Measurements from ENCODE around the gene NEDD9. TPM values are rescaled to one million over a fixed set of nuclear protein-coding genes. Genes with fewer than 3 reads are reported as not detected.

Gene NEDD9
- total and polyA plus RNA-seq, 4 donors = 7.5 to 16.8 (median 11.7) TPM

- no peak overlapping the region for H3K4me3 ChIP-seq (ENCODE audit: low read depth in 1 of 3, low read length in 3 of 3)
- H3K4me1 ChIP-seq (ENCODE audit: control insufficient read depth in 4 of 4, insufficient read depth in 4 of 4, low read length in 3 of 4) = peaks cover 0 to 7% (median 2%) of the 10 kb centered on the region in 4 donors
- no peak overlapping the region for H3K9ac ChIP-seq (ENCODE audit: low read depth in 1 of 2, low read length in 2 of 2)
- H3K36me3 ChIP-seq (ENCODE audit: control insufficient read depth in 4 of 4, insufficient read depth in 3 of 4, low read depth in 1 of 4, low read length in 3 of 4) = no peaks in the 10 kb centered on the region
- no peaks in the 10 kb centered on the region for H3K27me3 ChIP-seq (ENCODE audit: control insufficient read depth in 4 of 4, insufficient read depth in 4 of 4, low read length in 3 of 4)
- 93% methylated on average over 4 of the region's 4 CpGs for WGBS
- H3K9me3 ChIP-seq (ENCODE audit: control insufficient read depth in 4 of 4, low read length in 3 of 4) = no peaks in the 10 kb centered on the region
- H3K27ac ChIP-seq (ENCODE audit: low read depth in 1 of 2, low read length in 2 of 2) = no peak overlapping the region
- no peak for TF ChIP-seq HNF4A (conservative IDR thresholded peaks at IDR 0.05)
- no peak for TF ChIP-seq ZBTB33 (IDR thresholded peaks at IDR 0.05)
- no peak for TF ChIP-seq MAX (IDR thresholded peaks at IDR 0.05)
- no peak for TF ChIP-seq SP1 (IDR thresholded peaks at IDR 0.05)
- TF ChIP-seq EGR1 (IDR thresholded peaks at IDR 0.05; ENCODE audit: low read depth in 2 of 2) = no peak
- TF ChIP-seq FOXA1 (IDR thresholded peaks at IDR 0.05) = no peak
- TF ChIP-seq NR2F2 (IDR thresholded peaks at IDR 0.05) = no peak
- no peak for TF ChIP-seq HNF4G (IDR thresholded peaks at IDR 0.05)
- TF ChIP-seq RAD21 (IDR thresholded peaks at IDR 0.05) = no peak
- no peak for TF ChIP-seq RXRA (IDR thresholded peaks at IDR 0.05)
- TF ChIP-seq ATF3 (IDR thresholded peaks at IDR 0.05) = no peak
- TF ChIP-seq TAF1 (conservative IDR thresholded peaks at IDR 0.05) = no peak
- TF ChIP-seq REST (IDR thresholded peaks at IDR 0.05) = no peak
- no peak for TF ChIP-seq FOXA2 (IDR thresholded peaks at IDR 0.05)
- no peak for DNase-seq (ENCODE audit: low spot score)
These were observed 29.8 kb upstream of the NEDD9 start for GRCh38 chr6:11262242-11262641.

GRCh38 chr6:11260249-11261038, 28.0 kb upstream of the NEDD9 start:
- 90% methylated on average over 4 of the region's 4 CpGs for WGBS
- Histone ChIP-seq H3K9ac (ENCODE audit: low read depth in 1 of 2, low read length in 2 of 2) (no peak overlapping the region), H3K9me3 (ENCODE audit: control insufficient read depth in 4 of 4, low read length in 3 of 4) (no peaks in the 10 kb centered on the region), H3K27me3 (ENCODE audit: control insufficient read depth in 4 of 4, insufficient read depth in 4 of 4, low read length in 3 of 4) (no peaks in the 10 kb centered on the region), H3K36me3 (ENCODE audit: control insufficient read depth in 4 of 4, insufficient read depth in 3 of 4, low read depth in 1 of 4, low read length in 3 of 4) (no peaks in the 10 kb centered on the region), H3K4me3 (ENCODE audit: low read depth in 1 of 3, low read length in 3 of 3) (no peak overlapping the region), H3K27ac (ENCODE audit: low read depth in 1 of 2, low read length in 2 of 2) (no peak overlapping the region), H3K4me1 (ENCODE audit: control insufficient read depth in 4 of 4, insufficient read depth in 4 of 4, low read length in 3 of 4) (peaks cover 0 to 7% (median 2%) of the 10 kb centered on the region in 4 donors)
- TF ChIP-seq CTCF (IDR thresholded peaks at IDR 0.05; ENCODE audit: low read depth, low read length, missing input control) (no peak), SP1 (IDR thresholded peaks at IDR 0.05) (no peak), ATF3 (IDR thresholded peaks at IDR 0.05) (no peak), FOXA1 (IDR thresholded peaks at IDR 0.05) (no peak)
- DNase-seq (ENCODE audit: low spot score) = no peak

Data from liver (tissue), 9 donors.